ENCODE measurements around the gene CDRT15.

GRCh38 chr17:14200354-14200753 is 36.3 kb downstream of the CDRT15 start:
- TF ChIP-seq, protein P1, sequence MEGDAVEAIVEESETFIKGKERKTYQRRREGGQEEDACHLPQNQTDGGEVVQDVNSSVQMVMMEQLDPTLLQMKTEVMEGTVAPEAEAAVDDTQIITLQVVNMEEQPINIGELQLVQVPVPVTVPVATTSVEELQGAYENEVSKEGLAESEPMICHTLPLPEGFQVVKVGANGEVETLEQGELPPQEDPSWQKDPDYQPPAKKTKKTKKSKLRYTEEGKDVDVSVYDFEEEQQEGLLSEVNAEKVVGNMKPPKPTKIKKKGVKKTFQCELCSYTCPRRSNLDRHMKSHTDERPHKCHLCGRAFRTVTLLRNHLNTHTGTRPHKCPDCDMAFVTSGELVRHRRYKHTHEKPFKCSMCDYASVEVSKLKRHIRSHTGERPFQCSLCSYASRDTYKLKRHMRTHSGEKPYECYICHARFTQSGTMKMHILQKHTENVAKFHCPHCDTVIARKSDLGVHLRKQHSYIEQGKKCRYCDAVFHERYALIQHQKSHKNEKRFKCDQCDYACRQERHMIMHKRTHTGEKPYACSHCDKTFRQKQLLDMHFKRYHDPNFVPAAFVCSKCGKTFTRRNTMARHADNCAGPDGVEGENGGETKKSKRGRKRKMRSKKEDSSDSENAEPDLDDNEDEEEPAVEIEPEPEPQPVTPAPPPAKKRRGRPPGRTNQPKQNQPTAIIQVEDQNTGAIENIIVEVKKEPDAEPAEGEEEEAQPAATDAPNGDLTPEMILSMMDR (IDR thresholded peaks at IDR 0.05) = no peak
- no peak for TF ChIP-seq POLR2A (IDR thresholded peaks at IDR 0.05)
- no peak for TF ChIP-seq POLR2AphosphoS5 (IDR thresholded peaks at IDR 0.05)

Measured in breast epithelium (tissue), 3 donors.